Body of pancreas (tissue), 4 donors: Measurements from ENCODE around the gene DBF4. TPM values are rescaled to one million over a fixed set of nuclear protein-coding genes. Genes with fewer than 3 reads are reported as not detected.
A peak's percentile ranks its signal among the peaks of the same experiment; 100 is the strongest.

Experiments used
- ATAC-seq: fragments of 150-250 bp; one replicate; pipeline ENCODE4 v1.9.1; 2016
- DNase-seq, 4 donors: peaks; one replicate each; pipeline ENCODE4 v3.0.0-alpha.2; 2019
- H3K27ac ChIP-seq, 4 donors: fragments of 200-600 bp; sonication (generic); 1 replicate in 3 of 4; 2 replicates in 1 of 4; pipeline versions ENCODE4 v1.5.1 to v1.6.1; 2016 to 2019; ENCODE audit warnings: mild to moderate bottlenecking in 1 of 4, mixed read lengths in 1 of 4, moderate library complexity in 1 of 4
- H3K27me3 ChIP-seq, 2 donors: fragments of 200-600 bp; sonication (generic); one replicate each; pipeline ENCODE4 v1.6.0; 2016; ENCODE audit warnings: mild to moderate bottlenecking in 1 of 2
- H3K36me3 ChIP-seq, 2 donors: fragments of 200-600 bp; sonication (generic); replicated peaks in 1 of 2; 2 replicates each; pipeline ENCODE4 v1.5.1; 2016; ENCODE audit warnings: low read depth in 2 of 2; ENCODE audit not compliant: insufficient read depth in 1 of 2
- H3K4me1 ChIP-seq: fragments of 200-600 bp; sonication (generic); one replicate; pipeline ENCODE4 v1.6.0; 2016
- H3K4me3 ChIP-seq, 2 donors: fragments of 200-600 bp; sonication (generic); 1 replicate in 1 of 2; 2 replicates in 1 of 2; pipeline ENCODE4 v1.5.1; 2016 to 2019
- H3K9me3 ChIP-seq, 3 donors: fragments of 200-600 bp; sonication (generic); 1 replicate in 2 of 3; 2 replicates in 1 of 3; pipeline ENCODE4 v1.5.1; 2016
- CTCF ChIP-seq, 7 experiments: fragments of 450-650 bp in 4 of 7; fragments of 200-600 bp in 3 of 7; sonication (generic) in 3 of 7; IDR thresholded peaks; one replicate each; pipeline ENCODE4 v1.5.1; 2016 to 2019; ENCODE audit warnings: antibody characterized with exemption in 7 of 7
- POLR2A ChIP-seq, 3 donors: fragments of 450-650 bp; IDR thresholded peaks; one replicate each; pipeline ENCODE4 v1.6.1; 2016; ENCODE audit warnings: antibody characterized with exemption in 3 of 3, mild to moderate bottlenecking in 2 of 3
- WGBS, 2 donors: methylation state at CpG; one replicate each; pipeline ENCODE4 v1.1.5; 2017; 5-methylcytosine and 5-hydroxymethylcytosine counted together
- intact Hi-C: fragments of 100-400 bp; cut with DNase I; formaldehyde crosslinking; loops from one replicate; pipeline ENCODE4 v1.15.1; 2023
- total RNA-seq, 2 donors: library from RNA; depleted of rRNA; stranded (reverse); fragments of >200 nt; gene quantifications; one replicate each; pipeline ENCODE4 v1.1.0, GENCODE V29; 2016

The DBF4 gene
- total RNA-seq, 2 donors from 2014 or later, result 4.3 to 8.6 TPM

GRCh38 chr7:87876869-87877234 is 559 bp downstream of the DBF4 start:
- Histone ChIP-seq H3K9me3 (no peaks in the 10 kb centered on the region), H3K4me1 (peaks cover 27% of the 10 kb centered on the region), H3K36me3 (no peaks in the 10 kb centered on the region), H3K4me3 (peak overlapping the region; percentile 61 to 84), H3K27me3 (no peaks in the 10 kb centered on the region), H3K27ac (peak overlapping the region; percentile 95 to 98 (median 96))
- WGBS, 2 donors, result 0% methylated on average over 21 to 27 of the region's 27 CpGs
- TF ChIP-seq CTCF (IDR thresholded peaks at IDR 0.05), result no peak
- no peak for TF ChIP-seq POLR2A (IDR thresholded peaks at IDR 0.05)
- intact Hi-C loops, result no loop called here
- DNase-seq, result peak; percentile 63 to 77 (median 67)
- peak; percentile 45 for ATAC-seq

- WGBS, 2 donors, result 7 to 8% methylated on average over 10 of the region's 10 CpGs
- H3K27me3 ChIP-seq, result no peaks in the 10 kb centered on the region
- H3K27ac ChIP-seq, result peak overlapping the region; percentile 95 to 98 (median 96)
- intact Hi-C loops, result no loop called here
- peak overlapping the region in 1 of 2 donors; percentile 84 for H3K4me3 ChIP-seq
- DNase-seq, result no peak
- H3K9me3 ChIP-seq, result no peaks in the 10 kb centered on the region
- no peaks in the 10 kb centered on the region for H3K36me3 ChIP-seq
- peaks cover 27% of the 10 kb centered on the region for H3K4me1 ChIP-seq
- TF ChIP-seq POLR2A (IDR thresholded peaks at IDR 0.05) (no peak), CTCF (IDR thresholded peaks at IDR 0.05) (no peak)
- ATAC-seq, result no peak
These were observed 1.2 kb downstream of the DBF4 start for GRCh38 chr7:87877366-87878040.

- no peaks in the 10 kb centered on the region for H3K36me3 ChIP-seq
- H3K9me3 ChIP-seq, result no peaks in the 10 kb centered on the region
- no peak for TF ChIP-seq CTCF (IDR thresholded peaks at IDR 0.05)
- TF ChIP-seq POLR2A (IDR thresholded peaks at IDR 0.05), result no peak
- DNase-seq, result no peak
- 40 to 43% methylated on average over 3 of the region's 3 CpGs for WGBS, 2 donors
- no peaks in the 10 kb centered on the region for H3K27me3 ChIP-seq
- H3K4me1 ChIP-seq, result peaks cover 27% of the 10 kb centered on the region
- no peak for ATAC-seq
- no peak overlapping the region for H3K27ac ChIP-seq
- intact Hi-C loops, result no loop called here
- H3K4me3 ChIP-seq, result no peak overlapping the region
These were observed 2.0 kb downstream of the DBF4 start for GRCh38 chr7:87878208-87878735.

- TF ChIP-seq POLR2A (IDR thresholded peaks at IDR 0.05), result no peak
- TF ChIP-seq CTCF (IDR thresholded peaks at IDR 0.05), result no peak
- Histone ChIP-seq H3K36me3 (peaks cover 0 to 2% of the 10 kb centered on the region in 2 donors), H3K9me3 (no peaks in the 10 kb centered on the region), H3K4me1 (peaks cover 6% of the 10 kb centered on the region), H3K27me3 (no peaks in the 10 kb centered on the region), H3K27ac (no peak overlapping the region), H3K4me3 (no peak overlapping the region)
- WGBS, 2 donors, result 78 to 84% methylated on average over 4 of the region's 4 CpGs
- intact Hi-C loops, result loop anchor here (10.0 kb wide), 1 partner anchor 78 kb away; no protein-coding TSS in a partner anchor
- no peak for ATAC-seq
- DNase-seq, result no peak
These were observed 6.1 kb downstream of the DBF4 start for GRCh38 chr7:87882151-87882937.
